Caco-2 (cell line): ENCODE results near the gene RTCA. TPM values are rescaled to one million over a fixed set of nuclear protein-coding genes. Genes with fewer than 3 reads are reported as not detected.
"Not testable (repeated sequence)": the region's sequence is repeated elsewhere in the genome, so short reads cannot be mapped to it uniquely, and the experiment has no call there.

Experiments
- BruUV-seq: library from RNA; stranded (reverse); fragments of 400-500 nt; replicated peaks from 2 replicates; lab custom pipeline; 2021; lab: Mats Ljungman, UMichigan
- CTCF ChIA-PET: fragments of 300-600 bp; sonication (Branson Sonifier 250); formaldehyde crosslinking; loops from one replicate; lab custom pipeline; 2022; ENCODE audit warnings: antibody characterized with exemption; lab: Charles Lee
- POLR2A ChIA-PET: fragments of 300-600 bp; sonication (Branson Sonifier 250); formaldehyde crosslinking; loops from one replicate; lab custom pipeline; 2022; ENCODE audit warnings: antibody characterized with exemption; lab: Charles Lee
- DNase-seq, 2 experiments: peaks; one replicate each; pipeline versions ENCODE4 v3.0.0 to v3.0.0-alpha.2; 2020 to 2022
- H3K27me3 ChIP-seq: replicated peaks from 2 replicates; pipeline ENCODE4 v1.6.0; 2011; ENCODE audit warnings: low read length; ENCODE audit not compliant: control insufficient read depth, insufficient read depth
- H3K36me3 ChIP-seq: 2 replicates; pipeline ENCODE4 v1.5.1; 2011; ENCODE audit warnings: low read length; ENCODE audit not compliant: control insufficient read depth, insufficient read depth
- H3K4me1 ChIP-seq: fragments of 250-450 bp; sonication (Bioruptor Pico); 2 replicates; pipeline ENCODE4 v1.5.1; 2020; ENCODE audit warnings: mild to moderate bottlenecking
- H3K4me3 ChIP-seq: 2 replicates; pipeline ENCODE4 v1.5.1; 2011; ENCODE audit warnings: low read depth, mild to moderate bottlenecking, control low read depth, low read length
- H3K9me3 ChIP-seq: fragments of 250-450 bp; sonication (Bioruptor Pico); 2 replicates; pipeline ENCODE4 v1.5.1; 2020; ENCODE audit warnings: mild to moderate bottlenecking, moderate library complexity
- H3K27ac Mint-ChIP-seq: one replicate; pipeline ENCODE4 v1.8.0; 2022; ENCODE audit warnings: mixed read lengths; ENCODE audit not compliant: unreplicated experiment
- H3K27me3 Mint-ChIP-seq: one replicate; pipeline ENCODE4 v1.8.0; 2022; ENCODE audit warnings: mixed read lengths; ENCODE audit not compliant: insufficient read depth, unreplicated experiment
- H3K36me3 Mint-ChIP-seq: one replicate; pipeline ENCODE4 v1.8.0; 2022; ENCODE audit warnings: mild to moderate bottlenecking, mixed read lengths; ENCODE audit not compliant: insufficient read depth, unreplicated experiment
- H3K4me1 Mint-ChIP-seq: one replicate; pipeline ENCODE4 v1.8.0; 2022; ENCODE audit warnings: low read depth, mixed read lengths; ENCODE audit not compliant: unreplicated experiment
- H3K4me3 Mint-ChIP-seq: one replicate; pipeline ENCODE4 v1.8.0; 2022; ENCODE audit warnings: mild to moderate bottlenecking, moderate library complexity, mixed read lengths; ENCODE audit not compliant: unreplicated experiment
- H3K9me3 Mint-ChIP-seq: one replicate; pipeline ENCODE4 v1.8.0; 2022; ENCODE audit warnings: mixed read lengths; ENCODE audit not compliant: unreplicated experiment
- CTCF ChIP-seq, 2 experiments: fragments of 200-600 bp in 1 of 2; IDR thresholded peaks; 1 replicate in 1 of 2; 2 replicates in 1 of 2; pipeline versions ENCODE4 v1.5.1 to v1.8.0; 2011 to 2022; ENCODE audit warnings: antibody characterized with exemption in 1 of 2, control low read depth in 1 of 2, inconsistent platforms in 1 of 2, low read depth in 1 of 2, low read length in 1 of 2, mild to moderate bottlenecking in 1 of 2, moderate library complexity in 1 of 2; ENCODE audit not compliant: insufficient read depth in 1 of 2, severe bottlenecking in 1 of 2, unreplicated experiment in 1 of 2
- intact Hi-C: fragments of 100-400 bp; cut with micrococcal nuclease; formaldehyde crosslinking; loops from one replicate; pipeline ENCODE4 v1.10.0; 2022; ENCODE audit not compliant: unreplicated experiment
- total RNA-seq: library from RNA; stranded (reverse); gene quantifications from 2 replicates; pipeline ENCODE4 v1.2.3, GENCODE V29; 2022

RTCA gene
- total RNA-seq, 1 experiment from 2014 or later: 31.4 TPM

- no peak for TF ChIP-seq CTCF (IDR thresholded peaks at IDR 0.05; ENCODE audit: insufficient read depth in 1 of 2, low read depth in 1 of 2, low read length in 1 of 2, severe bottlenecking in 1 of 2, unreplicated experiment in 1 of 2)
- POLR2A ChIA-PET: no interaction called here
- H3K27ac Mint-ChIP-seq: no peak overlapping the region
- peaks cover 14% of the 10 kb centered on the region for H3K4me1 Mint-ChIP-seq
- Histone ChIP-seq H3K27me3 (no peaks in the 10 kb centered on the region), H3K4me3 (no peak overlapping the region), H3K36me3 (no peaks in the 10 kb centered on the region), H3K9me3 (no peaks in the 10 kb centered on the region), H3K4me1 (peaks cover 12% of the 10 kb centered on the region; the same call in 1 of the 2 replicates)
- no peaks in the 10 kb centered on the region for H3K36me3 Mint-ChIP-seq
- intact Hi-C loops: no loop called here
- no peaks in the 10 kb centered on the region for H3K27me3 Mint-ChIP-seq
- DNase-seq: no peak
- no peaks in the 10 kb centered on the region for H3K9me3 Mint-ChIP-seq
- CTCF ChIA-PET: no interaction called here
- no peak overlapping the region for H3K4me3 Mint-ChIP-seq
- BruUV-seq: no TSS peak
Observed at GRCh38 chr1:100250807-100251206, 15.2 kb upstream of the RTCA start.

GRCh38 chr1:100252901-100253300 lies 13.1 kb upstream of the RTCA start:
- ChIA-PET CTCF (no interaction called here), POLR2A (no interaction called here)
- TF ChIP-seq CTCF (IDR thresholded peaks at IDR 0.05; ENCODE audit: insufficient read depth in 1 of 2, low read depth in 1 of 2, low read length in 1 of 2, severe bottlenecking in 1 of 2, unreplicated experiment in 1 of 2): no peak
- Mint-ChIP-seq H3K4me1 (peaks cover 6% of the 10 kb centered on the region), H3K27me3 (no peaks in the 10 kb centered on the region), H3K27ac (no peak overlapping the region), H3K4me3 (no peak overlapping the region), H3K9me3 (no peaks in the 10 kb centered on the region), H3K36me3 (no peaks in the 10 kb centered on the region)
- Histone ChIP-seq H3K27me3 (no peaks in the 10 kb centered on the region), H3K4me3 (no peak overlapping the region), H3K36me3 (no peaks in the 10 kb centered on the region), H3K9me3 (no peaks in the 10 kb centered on the region), H3K4me1 (peaks cover 12% of the 10 kb centered on the region; the same call in 1 of the 2 replicates)
- intact Hi-C loops: no loop called here
- peak in 1 of 2 experiments; percentile 26 for DNase-seq
- BruUV-seq: no TSS peak

- no peak for TF ChIP-seq CTCF (IDR thresholded peaks at IDR 0.05; ENCODE audit: insufficient read depth in 1 of 2, low read depth in 1 of 2, low read length in 1 of 2, severe bottlenecking in 1 of 2, unreplicated experiment in 1 of 2)
- Mint-ChIP-seq H3K27me3 (no peaks in the 10 kb centered on the region), H3K4me1 (peaks cover 6% of the 10 kb centered on the region), H3K9me3 (no peaks in the 10 kb centered on the region), H3K27ac (no peak overlapping the region), H3K4me3 (no peak overlapping the region), H3K36me3 (no peaks in the 10 kb centered on the region)
- Histone ChIP-seq H3K4me3 (no peak overlapping the region), H3K4me1 (peaks cover 12% of the 10 kb centered on the region; the same call in 1 of the 2 replicates), H3K36me3 (no peaks in the 10 kb centered on the region), H3K9me3 (no peaks in the 10 kb centered on the region), H3K27me3 (no peaks in the 10 kb centered on the region)
- no peak for DNase-seq
- POLR2A ChIA-PET: no interaction called here
- CTCF ChIA-PET: no interaction called here
- no TSS peak for BruUV-seq
- intact Hi-C loops: no loop called here
Observed at GRCh38 chr1:100253552-100253951, 12.5 kb upstream of the RTCA start.

GRCh38 chr1:100256273-100256672 lies 9.7 kb upstream of the RTCA start:
- H3K36me3 Mint-ChIP-seq, H3K9me3 ChIP-seq, H3K36me3 ChIP-seq, H3K27me3 Mint-ChIP-seq, H3K9me3 Mint-ChIP-seq, H3K4me1 Mint-ChIP-seq, H3K4me3 Mint-ChIP-seq, BruUV-seq, H3K27ac Mint-ChIP-seq, H3K4me3 ChIP-seq, DNase-seq, H3K27me3 ChIP-seq, H3K4me1 ChIP-seq, intact Hi-C loops, CTCF ChIA-PET, POLR2A ChIA-PET: not testable (repeated sequence)

GRCh38 chr1:100258427-100258826 lies 7.6 kb upstream of the RTCA start:
- DNase-seq, H3K9me3 ChIP-seq, H3K4me3 ChIP-seq, H3K27ac Mint-ChIP-seq, intact Hi-C loops, H3K36me3 Mint-ChIP-seq, H3K27me3 Mint-ChIP-seq, H3K4me3 Mint-ChIP-seq, H3K4me1 Mint-ChIP-seq, CTCF ChIA-PET, H3K36me3 ChIP-seq, BruUV-seq, POLR2A ChIA-PET, H3K27me3 ChIP-seq, H3K4me1 ChIP-seq: not testable (repeated sequence)
- peaks cover 11% of the 10 kb centered on the region for H3K9me3 Mint-ChIP-seq
